H9 (cell line): ENCODE data around the gene TNS2. TPM values are rescaled to one million over a fixed set of nuclear protein-coding genes. Genes with fewer than 3 reads are reported as not detected.
A peak's percentile ranks its signal among the peaks of the same experiment; 100 is the strongest.
"Not testable (repeated sequence)": the region's sequence is repeated elsewhere in the genome, so short reads cannot be mapped to it uniquely, and the experiment has no call there.

ENCODE experiments used
- DNase-seq: peaks from one replicate; pipeline ENCODE4 v3.0.0-alpha.2; 2017
- H2AFZ ChIP-seq: one replicate; pipeline ENCODE4 v1.6.1; 2013; ENCODE audit warnings: mild to moderate bottlenecking, low read length, control low read depth, moderate library complexity
- H2AK5ac ChIP-seq: 2 replicates; pipeline ENCODE4 v1.6.1; 2013; ENCODE audit warnings: low read length, control low read depth, mixed read lengths; ENCODE audit not compliant: insufficient read length
- H2BK120ac ChIP-seq: one replicate; pipeline ENCODE4 v1.6.1; 2013; ENCODE audit warnings: low read depth, mild to moderate bottlenecking, low read length, control low read depth, inconsistent platforms; ENCODE audit not compliant: poor library complexity, severe bottlenecking
- H2BK12ac ChIP-seq: 2 replicates; pipeline ENCODE4 v1.6.1; 2013; ENCODE audit warnings: low read length, control low read depth, mixed read lengths, low read depth; ENCODE audit not compliant: insufficient read length
- H2BK15ac ChIP-seq: 2 replicates; pipeline ENCODE4 v1.6.1; 2013; ENCODE audit warnings: low read depth, low read length, control low read depth
- H2BK20ac ChIP-seq: one replicate; pipeline ENCODE4 v1.6.1; 2013; ENCODE audit warnings: low read depth, mild to moderate bottlenecking, low read length, control low read depth, inconsistent platforms; ENCODE audit not compliant: poor library complexity, severe bottlenecking
- H2BK5ac ChIP-seq: 2 replicates; pipeline ENCODE4 v1.6.1; 2013; ENCODE audit warnings: low read length, control low read depth, mixed read lengths; ENCODE audit not compliant: insufficient read length
- H3K14ac ChIP-seq: 2 replicates; pipeline ENCODE4 v1.6.1; 2013; ENCODE audit warnings: low read length, control low read depth; ENCODE audit not compliant: insufficient read depth
- H3K18ac ChIP-seq: 2 replicates; pipeline ENCODE4 v1.6.1; 2013; ENCODE audit warnings: low read depth, mild to moderate bottlenecking, mixed read lengths, low read length, control low read depth; ENCODE audit not compliant: insufficient read length
- H3K23ac ChIP-seq: 2 replicates; pipeline ENCODE4 v1.6.1; 2013; ENCODE audit warnings: low read length, control low read depth, mixed read lengths, low read depth; ENCODE audit not compliant: insufficient read length
- H3K23me2 ChIP-seq: 2 replicates; pipeline ENCODE4 v1.6.1; 2013; ENCODE audit warnings: low read depth, mild to moderate bottlenecking, mixed read lengths, low read length, control low read depth; ENCODE audit not compliant: insufficient read length, poor library complexity, severe bottlenecking
- H3K27ac ChIP-seq: 2 replicates; pipeline ENCODE4 v1.5.1; 2013; ENCODE audit warnings: low read length, control low read depth, mixed read lengths, low read depth; ENCODE audit not compliant: insufficient read length
- H3K27me3 ChIP-seq: 2 replicates; pipeline ENCODE4 v1.6.1; 2013; ENCODE audit warnings: low read length, control low read depth, inconsistent platforms; ENCODE audit not compliant: insufficient read depth
- H3K4ac ChIP-seq: 2 replicates; pipeline ENCODE4 v1.6.1; 2013; ENCODE audit warnings: low read depth, mild to moderate bottlenecking, control low read depth, inconsistent platforms, low read length, moderate library complexity
- H3K4me1 ChIP-seq: 2 replicates; pipeline ENCODE4 v1.6.1; 2013; ENCODE audit warnings: low read length, control low read depth, inconsistent platforms; ENCODE audit not compliant: insufficient read depth
- H3K4me2 ChIP-seq: 2 replicates; pipeline ENCODE4 v1.6.1; 2013; ENCODE audit warnings: low read length, control low read depth, mixed read lengths; ENCODE audit not compliant: insufficient read length, insufficient read depth
- H3K56ac ChIP-seq: 2 replicates; pipeline ENCODE4 v1.6.1; 2013; ENCODE audit warnings: low read depth, mild to moderate bottlenecking, mixed read lengths, low read length, control low read depth; ENCODE audit not compliant: insufficient read length
- H3K79me1 ChIP-seq: 2 replicates; pipeline ENCODE4 v1.6.1; 2013; ENCODE audit warnings: low read depth, mild to moderate bottlenecking, moderate library complexity, low read length, control low read depth, inconsistent platforms; ENCODE audit not compliant: insufficient read depth, poor library complexity, severe bottlenecking
- H3K79me2 ChIP-seq: 2 replicates; pipeline ENCODE4 v1.6.1; 2013; ENCODE audit warnings: low read length, control low read depth, inconsistent platforms; ENCODE audit not compliant: insufficient read depth
- H3K9ac ChIP-seq: 2 replicates; pipeline ENCODE4 v1.6.1; 2013; ENCODE audit warnings: low read length, control low read depth, mixed read lengths; ENCODE audit not compliant: insufficient read length; ENCODE audit errors: extremely low read depth
- H3K9me3 ChIP-seq: one replicate; pipeline ENCODE4 v1.6.1; 2013; ENCODE audit warnings: low read depth, low read length, inconsistent platforms; ENCODE audit not compliant: control insufficient read depth
- H3T11ph ChIP-seq: one replicate; pipeline ENCODE4 v1.6.1; 2013; ENCODE audit warnings: mild to moderate bottlenecking, low read length, control low read depth, inconsistent platforms
- H4K20me1 ChIP-seq: one replicate; pipeline ENCODE4 v1.6.1; 2013; ENCODE audit not compliant: control insufficient read depth, insufficient read length, insufficient read depth
- H4K5ac ChIP-seq: 2 replicates; pipeline ENCODE4 v1.6.1; 2013; ENCODE audit warnings: low read depth, mild to moderate bottlenecking, mixed read lengths, low read length, control low read depth; ENCODE audit not compliant: insufficient read length
- H4K8ac ChIP-seq: replicated peaks from 2 replicates; pipeline ENCODE4 v1.6.1; 2013; ENCODE audit warnings: low read length, control low read depth, mixed read lengths, low read depth; ENCODE audit not compliant: insufficient read length
- H4K91ac ChIP-seq: 2 replicates; pipeline ENCODE4 v1.6.1; 2013; ENCODE audit warnings: low read depth, mild to moderate bottlenecking, moderate library complexity, mixed read lengths, low read length, control low read depth; ENCODE audit not compliant: insufficient read length
- H3K27ac Mint-ChIP-seq, 3 experiments: 2 replicates in 2 of 3; 3 replicates in 1 of 3; pipeline ENCODE4 v1.8.0; 2020 to 2021; ENCODE audit warnings: mixed read lengths in 3 of 3, mild to moderate bottlenecking in 1 of 3, moderate library complexity in 1 of 3
- H3K27me3 Mint-ChIP-seq: 2 replicates; pipeline ENCODE4 v1.8.0; 2021; ENCODE audit warnings: low read depth, mild to moderate bottlenecking, moderate library complexity, mixed read lengths
- H3K36me3 Mint-ChIP-seq, 3 experiments: 2 replicates in 2 of 3; 3 replicates in 1 of 3; pipeline ENCODE4 v1.8.0; 2020 to 2021; ENCODE audit warnings: low read depth in 3 of 3, mixed read lengths in 3 of 3; ENCODE audit not compliant: insufficient read depth in 1 of 3
- H3K4me1 Mint-ChIP-seq, 2 experiments: 2 replicates each; pipeline ENCODE4 v1.8.0; 2020; ENCODE audit warnings: mixed read lengths in 2 of 2
- H3K4me3 Mint-ChIP-seq, 2 experiments: 2 replicates in 1 of 2; 3 replicates in 1 of 2; pipeline ENCODE4 v1.8.0; 2020 to 2021; ENCODE audit warnings: mild to moderate bottlenecking in 2 of 2, mixed read lengths in 2 of 2, moderate library complexity in 1 of 2
- H3K9me3 Mint-ChIP-seq, 2 experiments: 2 replicates in 1 of 2; 3 replicates in 1 of 2; pipeline ENCODE4 v1.8.0; 2020; ENCODE audit warnings: mild to moderate bottlenecking in 2 of 2, mixed read lengths in 2 of 2, moderate library complexity in 1 of 2
- WGBS: extraction: QIAGEN DNeasy Blood & Tissue Kit; methylation state at CpG from one replicate; pipeline ENCODE4 v1.1.7; 2013; ENCODE audit warnings: missing lambda C conversion rate, low lambda C conversion rate, mixed read lengths; ENCODE audit not compliant: insufficient read length; ENCODE audit errors: extremely low coverage; 5-methylcytosine and 5-hydroxymethylcytosine counted together
- total RNA-seq: library from RNA; stranded (reverse); gene quantifications from 2 replicates; pipeline ENCODE4 v1.2.1, GENCODE V29; 2021
- TF ChIP-seq, protein P1 (sequence below): fragments of 200-600 bp; sonication (generic); conservative IDR thresholded peaks from 3 replicates; pipeline ENCODE4 v1.8.0; 2021; ENCODE audit warnings: antibody characterized with exemption, mild to moderate bottlenecking

Gene TNS2
- total RNA-seq, 1 experiment from 2014 or later: 4.5 TPM

DNA sequence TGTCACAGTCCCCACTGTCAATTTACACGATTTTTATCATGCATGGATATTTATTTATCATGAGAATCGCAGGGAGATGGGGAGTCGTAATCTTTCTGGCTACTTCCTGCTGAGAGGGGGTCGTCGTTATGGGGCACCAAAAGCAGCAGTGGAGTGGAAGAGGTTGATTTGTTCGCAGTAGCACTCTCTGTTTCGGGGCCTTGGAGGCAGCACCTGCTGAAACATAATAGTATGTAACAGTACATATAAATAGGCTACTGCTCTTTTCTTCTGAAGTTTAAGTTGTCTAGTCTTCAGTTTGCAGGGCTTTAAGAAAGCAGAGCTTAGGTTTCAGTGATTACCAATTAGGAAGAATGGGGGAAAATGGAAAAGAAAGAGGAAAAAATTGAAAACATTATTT, 57.3 kb downstream of the TNS2 start:
- H2BK5ac ChIP-seq: no peak overlapping the region
- H4K91ac ChIP-seq: no peak overlapping the region
- no peaks in the 10 kb centered on the region for H3K23me2 ChIP-seq
- no peak overlapping the region for H2AK5ac ChIP-seq
- no peaks in the 10 kb centered on the region for H3K9me3 ChIP-seq
- no CpG with 5 or more reads among the region's 7 CpGs for WGBS
- H2BK12ac ChIP-seq: no peak overlapping the region
- Mint-ChIP-seq H3K4me3 (no peak overlapping the region), H3K9me3 (peaks cover 8% of the 10 kb centered on the region in 2 experiments), H3K27me3 (peaks cover 18% of the 10 kb centered on the region), H3K36me3 (peaks cover 0 to 4% (median 2%) of the 10 kb centered on the region in 3 experiments; a peak in 1 of 7 replicates), H3K4me1 (peaks cover 8 to 16% of the 10 kb centered on the region in 2 experiments), H3K27ac (peak overlapping the region in 1 of 3 experiments; percentile 11; a peak in 1 of 7 replicates)
- no peak overlapping the region for H2BK20ac ChIP-seq
- TF ChIP-seq, protein P1, sequence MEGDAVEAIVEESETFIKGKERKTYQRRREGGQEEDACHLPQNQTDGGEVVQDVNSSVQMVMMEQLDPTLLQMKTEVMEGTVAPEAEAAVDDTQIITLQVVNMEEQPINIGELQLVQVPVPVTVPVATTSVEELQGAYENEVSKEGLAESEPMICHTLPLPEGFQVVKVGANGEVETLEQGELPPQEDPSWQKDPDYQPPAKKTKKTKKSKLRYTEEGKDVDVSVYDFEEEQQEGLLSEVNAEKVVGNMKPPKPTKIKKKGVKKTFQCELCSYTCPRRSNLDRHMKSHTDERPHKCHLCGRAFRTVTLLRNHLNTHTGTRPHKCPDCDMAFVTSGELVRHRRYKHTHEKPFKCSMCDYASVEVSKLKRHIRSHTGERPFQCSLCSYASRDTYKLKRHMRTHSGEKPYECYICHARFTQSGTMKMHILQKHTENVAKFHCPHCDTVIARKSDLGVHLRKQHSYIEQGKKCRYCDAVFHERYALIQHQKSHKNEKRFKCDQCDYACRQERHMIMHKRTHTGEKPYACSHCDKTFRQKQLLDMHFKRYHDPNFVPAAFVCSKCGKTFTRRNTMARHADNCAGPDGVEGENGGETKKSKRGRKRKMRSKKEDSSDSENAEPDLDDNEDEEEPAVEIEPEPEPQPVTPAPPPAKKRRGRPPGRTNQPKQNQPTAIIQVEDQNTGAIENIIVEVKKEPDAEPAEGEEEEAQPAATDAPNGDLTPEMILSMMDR: no peak
- no peak overlapping the region for H3K14ac ChIP-seq
- H3K79me2 ChIP-seq: no peaks in the 10 kb centered on the region
- no peak overlapping the region for H3K18ac ChIP-seq
- no peaks in the 10 kb centered on the region for H3K79me1 ChIP-seq
- no peak overlapping the region for H3K9ac ChIP-seq
- no peak overlapping the region for H3K4me2 ChIP-seq
- no peak overlapping the region for H2BK120ac ChIP-seq
- no peaks in the 10 kb centered on the region for H4K20me1 ChIP-seq
- H3K27ac ChIP-seq: no peak overlapping the region
- no peak overlapping the region for H4K8ac ChIP-seq
- no peak overlapping the region for H4K5ac ChIP-seq
- H3K56ac ChIP-seq: no peak overlapping the region
- no peak overlapping the region for H3K23ac ChIP-seq
- H2AFZ ChIP-seq: no peak overlapping the region
- DNase-seq: no peak
- no peak overlapping the region for H2BK15ac ChIP-seq
- H3T11ph ChIP-seq: no peak overlapping the region
- H3K4ac ChIP-seq: no peak overlapping the region
- no peaks in the 10 kb centered on the region for H3K27me3 ChIP-seq
- peaks cover 2% of the 10 kb centered on the region; the same call in 1 of the 2 replicates for H3K4me1 ChIP-seq

DNA sequence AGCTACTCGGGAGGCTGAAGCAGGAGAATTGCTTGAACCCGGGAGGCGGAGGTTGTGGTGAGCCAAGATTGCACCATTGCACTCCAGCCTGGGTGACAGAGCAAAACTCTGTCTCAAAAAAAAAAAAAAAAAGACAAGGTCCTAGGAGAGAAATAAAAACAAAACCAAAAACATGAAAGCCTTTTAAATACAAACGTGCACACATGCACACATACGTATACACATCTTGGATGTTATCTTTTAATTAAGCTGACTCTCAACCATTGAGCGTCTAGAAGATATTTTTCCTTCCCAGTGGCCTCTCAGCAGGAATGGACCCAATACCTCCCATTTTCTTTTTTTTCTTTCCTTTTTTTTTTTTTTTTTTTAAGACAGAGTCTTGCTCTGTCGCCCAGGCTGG, 62.6 kb downstream of the TNS2 start:
- H3K23me2 ChIP-seq, H3K27me3 Mint-ChIP-seq, H3K4me1 ChIP-seq, H2BK5ac ChIP-seq, H4K8ac ChIP-seq, H3K79me2 ChIP-seq, H4K5ac ChIP-seq, H2BK20ac ChIP-seq, H3K79me1 ChIP-seq, H3K4ac ChIP-seq, H3K9ac ChIP-seq, H3K27me3 ChIP-seq, H4K20me1 ChIP-seq, H3K9me3 ChIP-seq, H3K18ac ChIP-seq, H3K56ac ChIP-seq, H3K36me3 Mint-ChIP-seq, H2BK120ac ChIP-seq, H2AFZ ChIP-seq, H3K14ac ChIP-seq, H2AK5ac ChIP-seq, H2BK12ac ChIP-seq, H3K27ac ChIP-seq, H2BK15ac ChIP-seq, H3T11ph ChIP-seq, H3K4me1 Mint-ChIP-seq, H3K4me2 ChIP-seq, H3K9me3 Mint-ChIP-seq, H3K4me3 Mint-ChIP-seq, DNase-seq, H4K91ac ChIP-seq, H3K23ac ChIP-seq, H3K27ac Mint-ChIP-seq: not testable (repeated sequence)
- no CpG with 5 or more reads among the region's 7 CpGs for WGBS
